ENCODE data around the gene EVC.
A peak's percentile ranks its signal among the peaks of the same experiment; 100 is the strongest.
"Not testable (repeated sequence)": the region's sequence is repeated elsewhere in the genome, so short reads cannot be mapped to it uniquely, and the experiment has no call there.

The EVC gene

DNA sequence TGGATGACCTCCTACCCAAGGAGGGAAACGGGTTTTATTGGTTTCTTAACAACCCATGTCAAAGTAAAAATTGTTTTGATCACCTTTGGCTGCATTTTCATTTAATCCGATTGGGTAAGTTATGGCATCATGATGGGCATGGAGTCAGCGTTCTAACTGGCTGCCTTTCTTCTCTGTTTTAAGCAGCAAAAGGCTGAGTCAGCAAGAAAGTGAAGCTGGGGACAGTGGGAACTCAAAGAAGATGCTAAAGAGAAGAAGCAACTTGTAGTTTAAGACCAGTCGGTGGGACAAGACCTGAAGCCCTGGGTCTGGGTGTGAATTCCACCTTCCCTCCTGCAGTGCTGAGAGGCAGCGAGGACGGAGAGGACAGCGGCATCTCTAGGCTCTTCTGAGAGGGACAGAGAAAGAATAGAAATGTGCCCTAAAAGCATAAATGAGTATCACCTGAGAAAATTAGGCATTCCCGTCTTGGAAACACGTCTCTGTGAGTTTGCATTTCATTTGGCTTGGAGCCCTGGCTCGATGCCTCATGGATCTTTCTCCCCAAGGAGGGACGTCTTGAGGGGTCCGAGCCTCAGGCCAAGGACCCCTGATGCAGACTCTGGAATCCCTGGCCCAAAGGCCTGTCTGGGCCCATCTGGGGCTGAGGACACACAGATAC is 99.9 kb downstream of the EVC start:
- DNase-seq (ENCODE audit: low spot score), result no peak
- FAIRE-seq, result no peak

GRCh38 chr4:5812057-5812456 is 101.1 kb downstream of the EVC start:
- FAIRE-seq; DNase-seq (ENCODE audit: low spot score): not testable (repeated sequence)

GRCh38 chr4:5812506-5813229 is 101.7 kb downstream of the EVC start:
- DNase-seq (ENCODE audit: low spot score), result peak; percentile 55
- peak; percentile 69 for FAIRE-seq

- FAIRE-seq, result no peak
Measured at GRCh38 chr4:5813882-5814255, 102.9 kb downstream of the EVC start.

GRCh38 chr4:5814421-5814820 is 103.4 kb downstream of the EVC start:
- FAIRE-seq (no peak), DNase-seq (ENCODE audit: low spot score) (no peak)

More at GRCh38 chr4:5813882-5814255, 102.9 kb downstream of the EVC start:
- DNase-seq (ENCODE audit: low spot score), result no peak

DNA sequence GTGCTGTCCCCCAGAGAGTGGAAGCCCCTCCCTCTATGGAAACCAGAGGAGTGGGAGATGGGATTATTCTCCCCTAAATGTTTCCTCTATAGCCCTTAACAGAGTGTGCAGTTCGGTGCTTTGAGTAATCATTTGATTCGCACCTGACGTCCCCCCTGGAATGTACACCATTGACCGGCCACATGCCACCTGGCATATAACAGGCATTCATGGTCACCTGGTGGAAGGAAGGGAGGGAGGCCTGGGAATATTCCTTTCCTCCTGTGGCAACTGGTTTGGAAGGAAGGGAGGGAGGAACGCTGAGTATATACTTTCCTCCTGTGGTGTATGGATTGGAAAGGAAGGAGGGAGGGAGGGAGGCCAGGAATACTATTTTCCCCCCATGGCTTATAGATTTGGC is 104.6 kb downstream of the EVC start:
- DNase-seq (ENCODE audit: low spot score) (no peak), FAIRE-seq (no peak)

DNA sequence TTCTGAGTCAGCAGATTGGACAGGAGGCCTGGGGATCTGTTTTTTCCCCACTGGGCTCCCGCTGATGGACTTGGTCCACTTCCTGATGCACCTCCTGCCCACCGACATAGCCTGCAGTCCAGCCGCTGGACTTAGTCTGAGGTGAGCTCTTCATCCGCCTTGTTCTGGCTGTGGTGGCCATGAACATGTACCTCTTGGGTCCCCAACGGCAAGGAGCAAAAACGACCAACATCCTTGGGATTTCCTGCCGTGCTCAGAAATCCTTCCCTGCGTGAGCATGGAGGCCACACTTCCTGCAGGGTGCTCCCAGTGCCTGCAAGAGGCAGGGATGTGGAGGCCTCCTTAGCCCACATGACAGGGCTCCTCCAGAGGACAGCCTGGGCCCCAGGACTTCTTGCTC is 105.1 kb downstream of the EVC start:
- FAIRE-seq (no peak), DNase-seq (ENCODE audit: low spot score) (no peak)

DNA sequence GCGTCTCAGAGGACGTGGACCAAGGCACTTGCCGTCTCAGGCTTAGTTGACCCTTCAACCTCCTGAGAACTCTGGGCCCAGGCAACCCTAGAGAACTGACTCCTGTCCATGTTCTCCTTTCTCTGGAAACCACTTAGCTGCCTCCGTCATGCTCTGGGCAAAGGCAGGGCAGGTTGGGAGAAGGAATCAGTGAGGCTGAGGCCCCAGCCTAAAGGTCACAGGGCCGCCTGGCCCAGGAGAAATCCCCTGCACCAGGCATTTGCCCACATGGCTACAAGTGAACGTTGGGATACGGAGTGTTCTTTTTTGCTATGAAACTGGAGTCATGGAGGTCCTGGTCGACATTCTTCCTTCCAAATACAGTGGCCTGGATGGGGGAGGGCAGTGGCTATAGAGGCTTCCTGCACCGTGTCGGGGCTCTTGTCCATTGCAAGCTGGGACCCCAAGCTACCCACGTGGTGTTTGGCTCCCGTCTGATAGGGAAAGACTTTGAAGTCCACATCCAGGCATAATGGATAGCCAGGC is 105.9 kb downstream of the EVC start:
- DNase-seq (ENCODE audit: low spot score), result no peak
- no peak for FAIRE-seq

DNA sequence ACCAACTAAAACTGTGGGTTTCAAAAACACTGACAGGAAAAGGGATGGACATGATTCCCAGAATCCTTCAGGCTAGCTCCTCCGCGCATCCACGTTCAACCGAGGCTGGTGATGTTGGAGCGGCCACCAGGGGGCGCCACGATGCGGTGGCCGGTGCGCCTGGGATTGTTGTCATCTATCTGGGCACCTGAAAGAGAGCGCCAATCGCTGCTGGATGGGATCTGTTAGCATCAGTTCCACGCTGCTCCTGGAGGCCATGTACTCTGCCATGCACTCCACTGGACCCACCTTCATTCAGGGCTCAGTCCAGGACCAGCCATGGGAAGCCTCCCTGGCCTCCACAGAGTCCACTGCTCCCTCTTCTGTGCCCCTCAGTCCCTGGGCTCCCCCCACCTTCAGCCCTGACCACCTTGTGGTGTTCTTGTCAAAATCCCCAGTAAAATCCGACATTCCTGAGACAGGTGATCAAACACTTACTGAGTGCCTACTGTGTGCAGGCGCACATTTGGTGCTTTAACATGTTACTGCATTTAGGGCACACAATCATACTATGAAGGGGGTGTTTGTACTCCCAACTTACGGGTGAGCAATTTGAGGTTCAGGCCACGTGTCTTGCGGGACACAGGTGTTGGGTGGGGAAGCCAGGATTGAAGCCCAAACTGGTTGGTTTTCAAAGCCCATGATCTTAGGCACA is 110.8 kb downstream of the EVC start:
- FAIRE-seq, result no peak

DNA sequence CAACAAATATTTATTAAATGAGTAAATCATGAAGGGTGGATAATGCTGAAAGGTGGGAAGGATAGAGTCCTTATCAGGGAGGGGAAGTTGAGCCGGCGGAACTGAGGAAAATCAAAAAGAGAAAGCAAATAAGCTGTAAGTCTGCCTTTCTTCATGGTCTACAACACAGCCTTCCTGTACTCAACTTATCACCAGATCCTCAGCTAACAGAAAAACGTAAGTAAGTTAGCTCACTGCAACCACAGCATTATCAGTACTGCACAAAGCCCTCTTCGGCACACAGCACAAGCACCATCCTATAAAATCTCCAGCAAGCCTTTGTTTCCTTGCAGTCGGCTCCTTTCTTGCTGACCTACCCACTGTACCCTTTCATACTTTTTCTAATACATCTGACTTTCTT is 111.6 kb downstream of the EVC start:
- DNase-seq (ENCODE audit: low spot score) (no peak), FAIRE-seq (no peak)

More for the DNA sequence above, 110.8 kb downstream of the EVC start:
- no peak for DNase-seq (ENCODE audit: low spot score)

DNA sequence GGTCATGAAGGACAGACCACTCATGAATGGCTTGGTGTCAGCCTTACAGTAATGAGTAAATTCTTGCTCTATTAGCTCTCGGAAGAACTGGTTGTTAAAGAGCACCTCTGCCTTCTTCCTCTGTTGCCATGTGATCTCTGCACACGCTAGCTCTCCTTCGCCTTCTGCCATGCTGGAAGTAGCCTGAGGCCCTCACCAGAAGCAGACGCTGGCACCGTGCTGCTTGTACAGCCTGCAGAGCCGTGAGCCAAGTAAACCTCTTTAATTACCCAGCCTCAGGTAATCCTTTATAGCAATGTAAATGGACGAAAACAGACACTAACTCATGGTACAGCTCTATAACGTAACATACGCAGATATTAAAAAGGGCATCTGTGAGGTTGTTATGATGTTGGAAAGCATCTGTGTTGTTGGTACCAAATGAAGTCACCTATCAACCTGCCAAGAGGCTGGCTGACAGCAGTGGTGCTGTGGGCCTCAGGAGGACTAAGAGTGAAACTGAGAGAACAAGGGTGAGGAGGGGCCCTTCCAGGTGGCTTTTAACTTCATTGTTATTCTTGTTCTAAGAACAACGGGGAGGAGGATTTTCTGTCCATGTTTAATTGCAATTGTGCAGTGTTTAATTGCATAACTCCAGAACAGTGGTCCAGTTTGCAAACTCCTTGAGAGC is 112.7 kb downstream of the EVC start:
- DNase-seq (ENCODE audit: low spot score), result no peak
- no peak for FAIRE-seq

GRCh38 chr4:5824227-5824626 is 113.2 kb downstream of the EVC start:
- DNase-seq (ENCODE audit: low spot score) (no peak), FAIRE-seq (no peak)

GRCh38 chr4:5824635-5825034 is 113.6 kb downstream of the EVC start:
- FAIRE-seq (no peak), DNase-seq (ENCODE audit: low spot score) (peak; percentile 16)

DNA sequence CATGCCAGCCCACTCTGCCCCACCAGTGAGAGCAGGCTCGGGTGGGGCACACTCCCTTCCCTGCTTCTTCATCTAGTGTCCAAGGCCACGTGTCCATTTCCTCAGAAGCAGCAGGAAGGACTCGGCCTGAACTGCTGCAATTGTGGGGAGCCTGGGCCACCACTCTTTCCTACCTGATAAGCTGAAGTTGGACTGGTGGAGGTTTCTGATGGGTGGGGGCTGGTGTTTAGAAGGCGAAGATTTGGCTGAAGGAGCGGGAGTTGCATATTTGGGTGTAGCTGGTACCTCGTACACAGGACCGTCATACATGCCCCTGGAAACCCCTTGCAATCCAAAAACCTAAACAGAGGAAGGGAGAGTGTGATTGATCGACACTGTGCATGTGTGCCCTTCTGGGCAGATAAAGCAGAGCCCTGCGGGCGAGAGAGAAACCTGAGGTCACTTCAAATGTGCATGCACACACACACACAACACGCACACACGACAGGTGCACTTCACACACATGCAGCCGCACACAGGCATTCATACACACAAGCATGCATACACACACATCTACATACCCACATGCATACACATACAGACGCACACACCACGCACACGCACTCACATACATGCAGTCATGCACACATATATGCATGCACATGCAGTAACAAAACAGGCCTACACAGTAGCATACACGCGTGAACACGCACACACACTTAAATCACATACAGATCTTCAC is 114.5 kb downstream of the EVC start:
- DNase-seq (ENCODE audit: low spot score) (no peak), FAIRE-seq (no peak)

DNA sequence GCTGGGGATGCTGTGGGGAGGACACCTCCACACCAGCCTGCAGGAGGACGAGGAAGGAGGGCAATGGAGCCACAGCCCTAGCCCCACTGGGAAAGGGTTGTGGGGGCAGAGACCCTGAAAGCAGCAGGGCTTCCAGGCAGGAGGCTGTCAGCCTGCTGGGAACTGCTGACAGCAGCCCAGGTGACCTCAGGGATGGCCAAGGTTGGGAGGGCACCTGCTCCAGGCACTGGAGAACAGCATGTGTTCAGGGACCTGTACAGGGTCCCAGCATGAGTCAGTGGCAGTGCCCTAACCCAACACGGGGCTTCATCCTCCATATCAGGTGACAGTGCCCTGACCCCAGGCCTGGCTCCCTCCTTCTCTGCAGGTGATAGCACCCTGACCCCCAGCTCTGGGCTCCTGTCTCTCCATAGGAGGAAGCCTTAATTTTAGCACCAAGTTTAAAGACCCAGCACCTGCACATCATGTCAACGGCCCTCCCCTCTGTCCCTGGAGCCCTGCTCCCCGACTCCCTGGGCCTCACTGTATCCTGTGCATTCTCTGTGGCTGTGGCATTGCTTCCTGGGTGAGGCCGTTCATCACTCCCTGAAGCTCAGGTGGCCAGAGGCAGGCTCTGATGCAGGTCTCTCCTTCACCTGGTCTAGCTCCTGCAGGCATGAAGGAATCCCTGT is 115.6 kb downstream of the EVC start:
- FAIRE-seq, result no peak
- DNase-seq (ENCODE audit: low spot score), result no peak

DNA sequence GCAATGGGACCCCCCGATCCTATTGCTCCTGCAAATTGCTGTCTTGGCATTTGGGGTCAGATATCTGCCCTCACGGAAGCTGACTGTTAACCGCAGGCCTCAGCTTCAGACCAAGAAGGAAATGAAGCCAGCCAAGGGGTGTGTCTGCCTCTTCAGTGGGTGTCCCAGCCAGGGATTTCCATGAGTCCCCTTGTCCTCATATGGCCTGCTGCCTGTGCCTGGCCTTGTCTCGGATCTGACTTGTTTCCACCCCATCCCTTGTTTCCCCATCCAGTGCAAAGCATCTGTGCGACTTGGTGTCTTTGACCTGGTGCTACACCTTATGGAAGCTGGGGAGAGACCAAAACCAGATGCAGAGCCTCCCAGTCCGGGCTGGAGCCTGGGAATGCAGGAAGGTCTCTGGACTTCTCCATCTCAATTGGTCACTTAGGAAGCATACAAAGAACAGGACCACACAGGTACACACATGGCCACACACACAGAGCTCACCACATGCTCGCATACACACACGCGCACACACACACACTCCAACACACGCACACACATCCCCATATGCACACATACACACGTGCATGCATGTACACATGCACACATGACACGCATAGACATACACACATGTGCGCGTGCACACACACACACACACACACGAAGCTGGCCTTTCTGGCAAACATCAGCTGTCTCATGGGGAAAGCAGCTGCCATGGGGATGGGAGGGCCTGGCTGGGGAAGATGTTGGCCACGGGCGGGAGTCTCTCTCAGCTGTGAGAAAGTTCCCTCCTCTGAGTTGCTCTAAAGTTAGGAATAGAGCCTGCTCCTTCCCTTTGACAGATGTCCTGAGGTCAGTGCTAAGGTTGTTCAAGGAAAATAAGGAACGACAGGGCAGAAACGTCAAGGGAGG is 116.4 kb downstream of the EVC start:
- DNase-seq (ENCODE audit: low spot score) (no peak), FAIRE-seq (no peak)

DNA sequence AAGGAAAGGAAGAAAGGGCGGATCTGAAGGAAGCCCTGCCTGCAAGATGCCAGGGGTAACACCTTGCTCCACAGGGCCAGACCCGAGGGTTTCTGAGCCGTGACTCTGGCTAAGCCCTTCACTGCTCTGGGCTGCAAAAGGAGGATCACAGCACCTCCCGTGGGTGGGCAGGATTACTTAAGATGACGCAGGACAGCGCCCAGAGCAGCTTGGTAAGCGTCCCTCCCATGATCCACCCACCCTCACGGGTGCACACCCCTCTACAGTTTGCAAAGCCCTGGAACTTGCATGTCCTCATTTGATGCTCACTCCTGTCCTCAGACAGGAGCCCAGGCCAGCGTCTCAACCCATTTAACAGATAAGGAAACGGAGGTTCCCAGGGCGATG is 117.0 kb downstream of the EVC start:
- DNase-seq (ENCODE audit: low spot score) (no peak), FAIRE-seq (no peak)

DNA sequence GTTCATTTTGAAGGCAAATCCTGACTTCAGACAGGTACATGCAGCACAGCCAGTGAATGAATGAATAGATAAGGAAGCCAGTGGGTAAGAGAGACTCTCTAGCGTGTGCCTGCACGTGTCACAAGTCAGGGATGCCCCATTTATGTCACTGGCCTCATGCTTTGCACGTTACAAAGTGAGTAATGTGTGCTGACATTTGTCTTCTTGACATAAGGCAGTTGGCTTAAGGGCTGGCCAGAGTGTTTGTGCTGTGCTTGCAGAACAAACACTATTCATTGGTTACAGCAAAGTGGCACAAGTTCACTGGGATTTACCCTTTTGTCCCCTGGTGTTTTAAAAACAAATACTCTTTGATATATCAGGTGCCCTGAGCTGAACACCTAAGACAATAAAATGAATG is 125.9 kb downstream of the EVC start:
- FAIRE-seq (no peak), DNase-seq (ENCODE audit: low spot score) (no peak)

DNA sequence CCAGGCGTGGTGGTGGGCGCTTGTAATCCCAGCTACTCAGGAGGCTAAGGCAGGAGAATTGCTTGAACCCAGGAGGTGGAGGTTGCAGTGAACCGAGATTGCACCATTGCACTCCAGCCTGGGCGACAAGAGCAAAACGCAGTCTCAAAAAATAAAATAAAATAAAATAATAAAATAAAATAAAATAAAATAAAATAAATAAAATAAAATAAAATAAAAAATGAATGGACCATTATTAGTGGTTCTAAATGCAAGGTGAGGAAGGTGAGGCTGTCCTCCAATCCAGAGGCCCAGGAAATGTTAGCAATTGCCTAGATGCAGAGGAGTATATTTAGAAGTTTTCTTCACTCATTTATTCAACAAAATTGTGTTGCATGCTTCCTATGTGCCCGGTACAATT is 126.5 kb downstream of the EVC start:
- not testable (repeated sequence) for FAIRE-seq; DNase-seq (ENCODE audit: low spot score)

GRCh38 chr4:5839332-5839731 is 128.3 kb downstream of the EVC start:
- DNase-seq (ENCODE audit: low spot score) (no peak), FAIRE-seq (no peak)
